GM21825 (cell line): ENCODE data around the gene RAPGEF1.

Experiments used
- ATAC-seq: cut with Tn5 transposase; IDR thresholded peaks from one replicate; pipeline ENCODE4 v1.9.1; 2021; ENCODE audit warnings: mild to moderate bottlenecking, moderate library complexity; ENCODE audit not compliant: unreplicated experiment

RAPGEF1 gene

DNA sequence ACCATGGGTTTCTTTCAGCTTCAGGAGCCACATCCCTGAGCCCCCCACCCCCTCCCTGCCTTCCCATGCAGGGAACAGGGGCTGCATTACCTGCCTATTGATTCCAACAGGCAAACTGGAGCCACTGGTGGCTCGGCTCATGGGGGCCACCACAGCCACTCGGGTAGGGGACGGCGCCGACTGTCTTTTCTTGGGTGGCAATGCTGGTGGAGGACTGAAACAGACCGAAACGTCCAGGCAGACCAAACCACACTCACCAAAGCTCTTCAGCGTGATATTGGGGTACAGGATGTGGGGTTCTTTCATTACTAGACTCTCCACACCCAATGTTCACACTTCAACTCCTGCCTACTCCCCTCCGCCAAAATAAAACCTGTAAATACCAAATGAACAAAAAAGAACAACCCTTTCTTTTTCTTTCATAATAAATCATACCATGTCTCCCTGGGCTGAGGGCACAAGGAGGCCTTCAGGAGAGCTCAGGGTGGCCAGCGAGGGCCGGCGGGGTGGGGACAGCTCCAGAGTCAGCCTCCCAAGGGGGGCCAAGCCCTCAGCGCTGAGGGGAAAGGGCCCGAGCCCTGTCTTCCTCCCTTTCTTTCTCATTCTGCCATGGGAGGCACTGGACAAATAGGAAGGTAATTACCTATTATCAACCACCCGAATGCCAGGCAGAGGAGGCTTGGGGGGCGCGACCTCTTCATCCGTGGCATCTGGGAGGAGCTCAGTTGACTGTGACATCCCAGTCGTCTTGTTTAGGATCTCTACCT lies 111.2 kb downstream of the RAPGEF1 start:
- ATAC-seq: no peak

GRCh38 chr9:131627648-131628458 lies 112.0 kb downstream of the RAPGEF1 start:
- ATAC-seq: no peak

- ATAC-seq: no peak
Measured at GRCh38 chr9:131627326-131627647, 112.6 kb downstream of the RAPGEF1 start.

GRCh38 chr9:131625790-131626670 lies 113.8 kb downstream of the RAPGEF1 start:
- no peak for ATAC-seq

DNA sequence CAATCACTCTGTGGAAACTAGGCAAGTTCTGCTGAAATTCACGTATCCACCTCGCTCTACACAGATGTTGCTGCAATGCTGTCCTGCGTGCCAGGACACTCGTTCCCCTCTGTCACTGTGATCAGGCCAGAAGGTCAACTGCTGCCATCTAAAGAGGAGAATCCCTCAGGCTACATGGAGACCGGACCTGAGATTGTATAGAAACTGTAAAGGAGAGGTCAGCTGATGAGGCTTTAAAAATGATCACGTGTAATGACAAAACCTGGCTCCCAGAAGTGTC lies 114.4 kb downstream of the RAPGEF1 start:
- no peak for ATAC-seq

DNA sequence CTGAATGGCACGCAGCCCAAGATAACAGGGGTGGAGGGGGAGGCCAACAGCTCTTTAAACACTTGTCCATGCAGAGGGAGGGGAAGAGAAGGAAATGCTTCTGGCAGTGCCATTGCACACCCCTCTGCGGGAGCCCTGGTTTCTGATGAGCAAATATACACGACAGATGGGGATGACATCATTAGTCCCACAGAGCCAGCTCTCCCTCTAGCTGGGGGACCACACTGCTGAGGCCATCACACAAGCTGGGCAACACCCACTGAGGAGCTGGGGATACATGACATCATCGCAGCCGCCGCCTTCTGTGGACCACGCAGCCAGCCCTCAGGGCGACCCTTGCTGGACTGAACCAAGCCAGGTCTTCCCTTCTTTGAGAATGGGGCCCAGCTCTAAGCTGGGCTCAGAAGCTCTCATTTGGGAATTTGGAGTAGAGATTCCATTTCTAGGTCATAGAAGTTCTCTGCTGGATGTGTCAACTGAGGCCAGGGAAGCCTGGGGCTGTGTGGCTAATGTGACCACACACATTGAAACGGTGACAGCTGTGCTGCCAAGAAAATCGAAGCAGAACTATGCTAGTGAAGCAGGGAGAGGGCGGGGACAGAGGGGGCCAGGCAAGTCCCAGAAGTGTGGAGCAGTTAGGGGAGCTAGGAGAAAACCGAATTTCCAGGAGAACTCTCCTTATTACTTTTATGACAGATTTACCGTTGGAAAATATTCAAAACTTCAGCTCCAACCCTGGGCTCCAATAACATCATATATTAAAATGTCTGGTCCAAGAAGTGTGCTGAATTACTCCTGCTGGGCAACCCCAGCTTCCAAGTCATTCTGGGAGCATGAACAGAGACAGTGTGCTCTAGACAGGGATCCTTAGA lies 115.0 kb downstream of the RAPGEF1 start:
- ATAC-seq: no peak

- no peak for ATAC-seq
Measured at GRCh38 chr9:131623655-131624330, 116.1 kb downstream of the RAPGEF1 start.

DNA sequence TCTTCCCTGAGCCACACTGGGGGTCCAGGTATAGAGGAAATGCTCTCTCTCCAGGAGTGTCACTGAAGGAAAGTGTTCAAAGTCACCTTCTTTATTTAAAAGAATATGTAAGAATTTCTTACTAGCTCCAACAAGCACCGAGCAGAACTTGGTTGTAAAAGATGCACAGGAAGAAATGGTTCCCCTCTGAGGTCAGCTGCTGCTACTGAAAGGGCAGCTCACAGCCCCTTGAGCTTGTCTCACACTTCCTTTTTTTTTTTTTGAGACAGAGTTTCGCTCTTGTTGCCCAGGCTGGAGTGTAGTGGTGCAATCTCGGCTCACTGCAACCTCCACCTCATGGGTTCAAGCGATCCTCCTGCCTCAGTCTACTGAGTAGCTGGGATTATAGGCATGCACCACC lies 117.4 kb downstream of the RAPGEF1 start:
- no peak for ATAC-seq

DNA sequence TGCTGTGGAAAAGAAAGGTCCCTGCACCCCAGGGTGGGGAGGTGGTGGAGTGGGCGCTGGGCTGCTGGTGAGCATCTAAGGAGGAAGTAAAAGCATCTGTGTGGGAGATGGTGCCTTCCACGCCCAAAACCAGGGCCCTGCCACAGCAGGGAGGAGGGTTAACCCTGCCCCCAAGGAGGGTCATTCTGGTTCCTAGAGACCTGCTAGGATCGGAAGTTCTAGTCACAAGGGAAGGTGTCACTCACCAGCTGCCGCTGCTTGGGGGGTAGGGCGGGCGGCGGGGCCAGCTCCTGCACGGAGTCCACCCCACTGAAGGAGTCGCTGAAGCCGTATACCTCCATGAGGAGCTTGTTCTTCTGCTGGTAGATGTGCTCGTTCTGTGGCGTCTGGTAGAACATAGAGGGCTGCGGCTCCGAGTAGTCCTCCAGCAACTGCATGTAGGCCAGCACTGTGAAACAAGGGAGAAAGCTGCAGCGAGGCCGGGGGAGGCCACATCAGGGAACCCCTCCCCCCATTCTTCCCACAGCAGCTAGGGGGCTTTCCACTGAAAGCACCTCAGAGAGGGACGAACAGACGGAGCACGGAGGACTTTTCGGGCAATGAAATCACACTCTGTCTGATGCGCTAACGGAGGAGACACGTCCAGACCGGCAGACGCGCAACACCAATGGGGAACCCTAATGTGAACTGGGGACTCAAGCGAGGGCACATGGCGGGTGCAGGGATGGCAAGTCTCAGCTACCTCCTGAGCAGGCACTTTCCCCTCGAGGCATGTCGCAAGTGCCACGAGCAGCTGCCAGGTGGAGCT lies 118.1 kb downstream of the RAPGEF1 start:
- ATAC-seq: peak; percentile 57

- no peak for ATAC-seq
Measured at GRCh38 chr9:131620764-131621520, 118.9 kb downstream of the RAPGEF1 start.

- no peak for ATAC-seq
Measured at GRCh38 chr9:131619680-131620079, 120.2 kb downstream of the RAPGEF1 start.

DNA sequence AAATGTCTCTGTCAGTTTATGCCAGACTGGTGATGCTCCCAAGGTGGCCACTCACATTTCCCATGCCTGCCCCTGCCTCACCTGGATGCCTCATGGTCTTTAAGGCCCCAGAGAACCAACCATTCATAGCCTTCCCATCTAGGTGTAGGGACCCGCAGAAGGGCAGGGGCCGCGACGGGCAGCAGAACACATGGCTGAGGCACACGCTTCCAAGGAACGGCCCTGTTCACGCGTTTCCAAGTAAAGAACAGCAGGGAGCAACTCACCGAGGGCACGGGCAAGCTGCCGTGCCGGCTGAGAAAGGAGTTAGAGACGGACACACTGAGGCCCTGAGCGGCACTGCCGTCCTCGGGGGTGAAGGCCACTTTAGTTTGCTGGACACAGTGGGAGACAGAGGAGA lies 121.1 kb downstream of the RAPGEF1 start:
- ATAC-seq: no peak

GRCh38 chr9:131618071-131618479 lies 121.8 kb downstream of the RAPGEF1 start:
- no peak for ATAC-seq

DNA sequence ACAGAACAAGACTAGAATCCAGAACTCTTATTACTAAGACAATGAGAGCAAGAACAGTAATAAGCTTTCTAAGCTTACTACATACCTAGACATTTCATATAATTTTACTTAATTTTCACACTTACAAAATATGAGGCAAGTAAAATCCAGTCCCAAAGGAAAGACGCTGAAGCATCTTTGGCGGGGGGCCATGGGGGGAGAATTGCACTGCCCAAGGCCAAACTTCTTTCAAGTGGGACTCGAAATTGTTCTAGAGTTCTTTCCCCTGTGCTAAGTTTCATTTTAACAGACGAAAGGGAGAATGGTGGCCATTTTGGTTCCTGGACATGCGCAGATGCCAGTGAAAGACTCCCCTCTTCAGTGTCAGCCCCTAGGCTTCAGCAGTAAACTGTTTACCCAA lies 122.3 kb downstream of the RAPGEF1 start:
- no peak for ATAC-seq

- no peak for ATAC-seq
Measured at GRCh38 chr9:131616983-131617604, 122.8 kb downstream of the RAPGEF1 start.

DNA sequence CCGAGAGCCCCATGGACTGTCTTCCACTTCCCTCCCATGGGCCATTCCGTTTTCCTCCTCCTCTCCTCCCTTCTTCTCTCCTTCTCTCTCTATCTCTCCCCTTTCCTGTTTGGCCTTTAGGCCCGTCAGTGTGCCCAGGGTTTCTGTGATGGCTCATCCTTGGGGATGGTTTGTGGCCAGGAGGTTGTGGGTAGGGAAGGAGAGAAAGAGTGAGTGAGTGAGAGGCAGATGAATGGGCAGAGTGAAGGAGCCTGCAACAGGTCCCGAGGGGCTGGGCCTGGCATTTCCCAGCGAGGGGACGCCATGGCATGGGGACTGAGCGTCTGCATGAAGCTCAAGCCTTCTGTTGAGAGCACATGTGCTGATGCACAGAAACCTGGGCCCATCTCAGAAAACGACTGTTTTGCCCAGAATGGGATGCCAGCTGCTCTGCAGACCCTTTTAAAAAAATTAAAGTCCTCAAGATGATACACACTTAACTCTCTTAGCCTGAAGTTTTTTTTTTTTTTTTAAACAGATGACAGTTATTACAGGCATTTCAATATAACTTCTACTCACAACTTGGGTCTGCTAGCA lies 125.4 kb downstream of the RAPGEF1 start:
- ATAC-seq: no peak

- ATAC-seq: no peak
Measured at GRCh38 chr9:131613921-131614320, 126.0 kb downstream of the RAPGEF1 start.

DNA sequence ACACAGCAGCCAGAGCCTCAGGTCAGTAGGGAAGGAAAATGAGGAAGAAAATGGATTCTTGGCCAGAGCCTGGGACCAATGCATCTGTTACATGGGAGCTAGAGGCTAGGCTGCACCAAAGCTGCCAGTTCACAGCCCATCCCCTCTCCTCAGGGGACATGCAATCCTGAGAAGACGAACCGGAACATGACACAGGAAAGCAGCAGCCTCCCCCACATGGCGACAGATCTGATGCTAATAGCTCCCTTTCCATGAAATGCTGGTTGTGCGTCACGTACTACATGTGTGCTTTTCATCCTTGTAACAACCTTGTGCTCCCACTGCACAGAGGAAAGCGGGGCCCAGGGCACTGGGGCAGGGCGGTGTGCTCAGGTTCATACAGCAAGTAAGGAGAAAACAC lies 127.0 kb downstream of the RAPGEF1 start:
- ATAC-seq: no peak
